ENCODE data around the gene SUPT3H. TPM values are rescaled to one million over a fixed set of nuclear protein-coding genes. Genes with fewer than 3 reads are reported as not detected.

SUPT3H gene
- total and polyA plus RNA-seq, 12 donors: 2.1 to 6.2 (median 3.5) TPM

- WGBS, 2 donors: 49 to 60% methylated on average over 3 of the region's 3 CpGs
- Histone ChIP-seq H3K36me3 (no peaks in the 10 kb centered on the region), H3K27me3 (no peaks in the 10 kb centered on the region), H3K4me1 (no peaks in the 10 kb centered on the region), H3K4me3 (no peak overlapping the region), H3K9me3 (no peaks in the 10 kb centered on the region), H3K27ac (no peak overlapping the region)
- ATAC-seq (no peak), DNase-seq (no peak)
- TF ChIP-seq, protein P1, sequence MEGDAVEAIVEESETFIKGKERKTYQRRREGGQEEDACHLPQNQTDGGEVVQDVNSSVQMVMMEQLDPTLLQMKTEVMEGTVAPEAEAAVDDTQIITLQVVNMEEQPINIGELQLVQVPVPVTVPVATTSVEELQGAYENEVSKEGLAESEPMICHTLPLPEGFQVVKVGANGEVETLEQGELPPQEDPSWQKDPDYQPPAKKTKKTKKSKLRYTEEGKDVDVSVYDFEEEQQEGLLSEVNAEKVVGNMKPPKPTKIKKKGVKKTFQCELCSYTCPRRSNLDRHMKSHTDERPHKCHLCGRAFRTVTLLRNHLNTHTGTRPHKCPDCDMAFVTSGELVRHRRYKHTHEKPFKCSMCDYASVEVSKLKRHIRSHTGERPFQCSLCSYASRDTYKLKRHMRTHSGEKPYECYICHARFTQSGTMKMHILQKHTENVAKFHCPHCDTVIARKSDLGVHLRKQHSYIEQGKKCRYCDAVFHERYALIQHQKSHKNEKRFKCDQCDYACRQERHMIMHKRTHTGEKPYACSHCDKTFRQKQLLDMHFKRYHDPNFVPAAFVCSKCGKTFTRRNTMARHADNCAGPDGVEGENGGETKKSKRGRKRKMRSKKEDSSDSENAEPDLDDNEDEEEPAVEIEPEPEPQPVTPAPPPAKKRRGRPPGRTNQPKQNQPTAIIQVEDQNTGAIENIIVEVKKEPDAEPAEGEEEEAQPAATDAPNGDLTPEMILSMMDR (IDR thresholded peaks at IDR 0.05): no peak
- intact Hi-C loops (cut with DNase I): no loop called here
Measured at GRCh38 chr6:44843734-44844133, 534.0 kb downstream of the SUPT3H start.

GRCh38 chr6:44842616-44843015 is 535.1 kb downstream of the SUPT3H start:
- TF ChIP-seq, protein P1 (IDR thresholded peaks at IDR 0.05): no peak
- ATAC-seq (no peak), DNase-seq (no peak)
- no peaks in the 10 kb centered on the region for H3K36me3 ChIP-seq
- H3K9me3 ChIP-seq: no peaks in the 10 kb centered on the region
- no peak overlapping the region for H3K4me3 ChIP-seq
- H3K4me1 ChIP-seq: no peaks in the 10 kb centered on the region
- H3K27me3 ChIP-seq: no peaks in the 10 kb centered on the region
- 90 to 94% methylated on average over 3 of the region's 3 CpGs for WGBS, 2 donors
- intact Hi-C loops (cut with DNase I): no loop called here
- H3K27ac ChIP-seq: no peak overlapping the region

- H3K4me1 ChIP-seq: no peaks in the 10 kb centered on the region
- intact Hi-C loops (cut with DNase I): no loop called here
- no peaks in the 10 kb centered on the region for H3K36me3 ChIP-seq
- ATAC-seq (no peak), DNase-seq (no peak)
- H3K27ac ChIP-seq: no peak overlapping the region
- WGBS, 2 donors: 94 to 100% methylated on average over 1 of the region's 1 CpG
- TF ChIP-seq, protein P1 (IDR thresholded peaks at IDR 0.05): no peak
- no peak overlapping the region for H3K4me3 ChIP-seq
- H3K9me3 ChIP-seq: no peaks in the 10 kb centered on the region
- no peaks in the 10 kb centered on the region for H3K27me3 ChIP-seq
Measured at GRCh38 chr6:44841829-44842228, 535.9 kb downstream of the SUPT3H start.

DNA sequence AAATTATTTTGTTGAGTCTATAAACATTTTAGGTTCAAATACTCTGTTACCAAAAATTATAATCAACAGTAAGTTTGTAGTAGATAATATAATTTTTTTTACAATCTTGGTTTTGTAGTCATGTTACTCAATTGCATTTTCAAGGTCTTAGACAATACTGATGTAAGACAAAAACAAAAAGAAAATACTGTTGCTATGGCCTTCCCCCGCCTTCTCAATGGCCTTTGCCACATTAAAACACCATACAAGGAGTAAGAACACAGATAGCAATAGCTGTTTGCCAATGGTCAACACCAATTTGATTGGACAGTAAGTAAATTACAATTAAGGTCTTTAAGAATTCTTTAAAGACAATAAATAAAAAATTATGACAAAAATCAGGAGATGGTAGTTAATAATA is 540.0 kb downstream of the SUPT3H start:
- Histone ChIP-seq H3K4me3 (no peak overlapping the region), H3K27ac (no peak overlapping the region), H3K27me3 (no peaks in the 10 kb centered on the region), H3K4me1 (peaks cover 0 to 10% (median 0%) of the 10 kb centered on the region in 9 donors), H3K36me3 (no peaks in the 10 kb centered on the region), H3K9me3 (no peaks in the 10 kb centered on the region)
- 85 to 89% methylated on average over 1 of the region's 1 CpG for WGBS, 2 donors
- DNase-seq (no peak), ATAC-seq (no peak)
- intact Hi-C loops (cut with DNase I): no loop called here
- TF ChIP-seq, protein P1 (IDR thresholded peaks at IDR 0.05): no peak

GRCh38 chr6:44837255-44837654 is 540.5 kb downstream of the SUPT3H start:
- Histone ChIP-seq H3K27ac (no peak overlapping the region), H3K4me1 (peaks cover 0 to 10% (median 0%) of the 10 kb centered on the region in 9 donors), H3K4me3 (no peak overlapping the region), H3K9me3 (no peaks in the 10 kb centered on the region), H3K36me3 (no peaks in the 10 kb centered on the region), H3K27me3 (no peaks in the 10 kb centered on the region)
- no peak for DNase-seq
- TF ChIP-seq, protein P1 (IDR thresholded peaks at IDR 0.05): no peak
- intact Hi-C loops (cut with DNase I): no loop called here
- ATAC-seq: no peak

Measured in heart right ventricle (tissue), 16 donors.